Measurements from ENCODE around the gene KCNK4.

The KCNK4 gene

GRCh38 chr11:64268893-64269539, 22.1 kb upstream of the KCNK4 start:
- no peak for DNase-seq (ENCODE audit: low read depth, low spot score)

- peak; percentile 99 for DNase-seq (ENCODE audit: low read depth, low spot score)
Observed at GRCh38 chr11:64269540-64270220, 21.4 kb upstream of the KCNK4 start.

GRCh38 chr11:64275031-64275800, 15.9 kb upstream of the KCNK4 start:
- no peak for DNase-seq (ENCODE audit: low read depth, low spot score)

GRCh38 chr11:64275841-64276240, 15.3 kb upstream of the KCNK4 start:
- DNase-seq (ENCODE audit: low read depth, low spot score) = no peak

GRCh38 chr11:64276653-64277431, 14.3 kb upstream of the KCNK4 start:
- no peak for DNase-seq (ENCODE audit: low read depth, low spot score)

- no peak for DNase-seq (ENCODE audit: low read depth, low spot score)
Observed at GRCh38 chr11:64278576-64279190, 12.4 kb upstream of the KCNK4 start.

- no peak for DNase-seq (ENCODE audit: low read depth, low spot score)
Observed at GRCh38 chr11:64281957-64282770, 8.9 kb upstream of the KCNK4 start.

GRCh38 chr11:64283092-64283491, 8.0 kb upstream of the KCNK4 start:
- DNase-seq (ENCODE audit: low read depth, low spot score) = no peak

GRCh38 chr11:64284048-64284961, 6.8 kb upstream of the KCNK4 start, which contains the start of gene BAD:
BAD (minus strand) TSS chr11:64284665; CDS start chr11:64284368, 297 bp downstream.
- DNase-seq (ENCODE audit: low read depth, low spot score) = peak; percentile 65

- no peak for DNase-seq (ENCODE audit: low read depth, low spot score)
Observed at GRCh38 chr11:64284962-64285884, 5.9 kb upstream of the KCNK4 start, which contains the start of gene GPR137. GPR137 (plus strand) TSS chr11:64285848; CDS start chr11:64286525, 677 bp downstream.

GRCh38 chr11:64285885-64286800, 5.0 kb upstream of the KCNK4 start:
- no peak for DNase-seq (ENCODE audit: low read depth, low spot score)

GRCh38 chr11:64286801-64287159, 4.3 kb upstream of the KCNK4 start:
- no peak for DNase-seq (ENCODE audit: low read depth, low spot score)

- DNase-seq (ENCODE audit: low read depth, low spot score) = no peak
Observed at GRCh38 chr11:64287676-64288352, 3.3 kb upstream of the KCNK4 start.

- DNase-seq (ENCODE audit: low read depth, low spot score) = no peak
Observed at GRCh38 chr11:64288353-64288750, 2.8 kb upstream of the KCNK4 start.

- no peak for DNase-seq (ENCODE audit: low read depth, low spot score)
Observed at GRCh38 chr11:64289002-64289564, 2.0 kb upstream of the KCNK4 start.

All from brain pericyte (primary cell).